Fibroblast of skin of right biceps (primary cell): ENCODE measurements around the gene PTPRN2.
"Not testable (repeated sequence)": the region's sequence is repeated elsewhere in the genome, so short reads cannot be mapped to it uniquely, and the experiment has no call there.

ENCODE experiments used
- DNase-seq: peaks from one replicate; pipeline ENCODE4 v3.0.0-alpha.2; 2013

The PTPRN2 gene

DNA sequence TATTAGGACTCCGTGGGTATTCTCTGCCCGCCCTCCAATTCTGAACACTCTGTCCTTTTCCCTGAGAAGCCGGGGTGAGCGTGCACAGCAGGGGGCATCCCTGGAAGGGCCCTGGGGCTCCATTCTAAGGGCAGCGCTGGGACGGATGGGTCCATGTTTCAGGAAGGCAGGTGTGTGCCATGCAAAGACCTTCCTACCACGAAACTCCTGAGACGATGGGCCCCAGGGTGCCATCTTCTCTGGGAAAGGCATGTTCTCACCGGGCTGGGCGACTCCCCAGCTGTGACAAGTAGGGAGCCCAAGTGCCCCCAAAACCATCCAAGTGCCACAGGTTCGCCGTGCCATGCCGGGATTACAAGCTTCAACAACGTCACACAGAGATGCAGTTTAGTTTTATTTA is 994.1 kb downstream of the PTPRN2 start:
- no peak for DNase-seq

DNA sequence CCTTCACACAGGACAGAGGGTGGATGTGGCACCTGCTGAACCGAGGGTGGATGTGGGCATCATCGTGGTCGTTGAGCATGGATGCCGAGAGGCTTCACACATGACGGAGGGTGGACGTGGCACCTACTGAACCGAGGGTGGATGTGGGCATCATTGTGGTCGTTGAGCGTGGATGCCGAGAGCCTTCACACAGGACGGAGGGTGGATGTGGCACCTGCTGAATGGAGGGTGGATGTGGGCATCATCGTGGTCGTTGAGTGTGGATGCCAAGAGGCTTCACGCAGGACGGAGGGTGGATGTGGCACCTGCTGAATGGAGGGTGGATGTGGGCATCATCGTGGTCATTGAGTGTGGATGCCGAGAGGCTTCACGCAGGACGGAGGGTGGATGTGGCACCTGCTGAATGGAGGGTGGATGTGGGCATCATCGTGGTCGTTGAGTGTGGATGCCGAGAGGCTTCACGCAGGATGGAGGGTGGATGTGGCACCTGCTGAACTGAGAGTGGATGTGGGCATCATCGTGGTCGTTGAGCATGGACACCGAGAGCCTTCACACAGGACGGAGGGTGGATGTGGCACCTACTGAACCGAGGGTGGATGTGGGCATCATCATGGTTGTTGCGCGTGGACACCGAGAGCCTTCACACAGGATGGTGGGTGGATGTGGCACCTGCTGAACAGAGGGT is 994.8 kb downstream of the PTPRN2 start:
- not testable (repeated sequence) for DNase-seq

DNA sequence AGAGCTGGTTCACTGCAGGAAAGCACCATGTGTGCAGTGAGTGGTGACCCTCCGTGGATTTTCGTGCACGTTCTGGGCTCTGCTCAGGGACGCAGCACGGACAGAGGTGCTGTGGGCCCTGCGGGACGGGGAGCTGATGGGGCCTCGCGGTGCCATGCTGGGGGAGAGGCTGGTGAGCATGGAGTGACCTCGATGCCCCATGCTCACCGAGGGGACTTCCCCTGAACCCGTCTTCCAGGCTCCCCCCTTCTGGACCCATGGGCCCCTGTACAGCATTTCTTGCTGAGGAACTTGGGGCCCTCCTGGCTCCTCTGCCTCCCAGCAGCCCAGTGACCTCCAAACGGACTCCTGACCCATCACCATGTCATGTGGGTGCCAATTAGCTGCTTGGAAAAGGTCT is 997.1 kb downstream of the PTPRN2 start:
- DNase-seq: no peak

DNA sequence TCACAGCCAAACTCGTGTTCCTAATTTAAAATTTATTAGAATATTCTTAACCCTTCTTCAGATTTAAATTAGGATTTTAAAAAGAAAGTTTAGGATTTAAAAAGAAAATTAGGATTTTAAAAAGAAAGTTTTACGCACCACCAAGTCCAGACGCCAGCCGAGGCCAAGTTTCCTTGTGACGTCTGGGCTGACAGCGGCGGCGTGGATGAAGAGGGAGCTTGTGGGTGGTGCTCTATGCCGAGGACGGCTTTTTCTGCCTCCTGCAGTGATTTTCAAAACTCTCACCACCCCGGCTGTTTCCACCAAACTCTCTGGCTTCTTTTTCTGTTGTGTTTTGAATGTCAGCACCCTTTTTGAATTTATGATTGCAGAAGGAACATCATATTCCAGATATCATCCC is 997.9 kb downstream of the PTPRN2 start:
- DNase-seq: no peak

DNA sequence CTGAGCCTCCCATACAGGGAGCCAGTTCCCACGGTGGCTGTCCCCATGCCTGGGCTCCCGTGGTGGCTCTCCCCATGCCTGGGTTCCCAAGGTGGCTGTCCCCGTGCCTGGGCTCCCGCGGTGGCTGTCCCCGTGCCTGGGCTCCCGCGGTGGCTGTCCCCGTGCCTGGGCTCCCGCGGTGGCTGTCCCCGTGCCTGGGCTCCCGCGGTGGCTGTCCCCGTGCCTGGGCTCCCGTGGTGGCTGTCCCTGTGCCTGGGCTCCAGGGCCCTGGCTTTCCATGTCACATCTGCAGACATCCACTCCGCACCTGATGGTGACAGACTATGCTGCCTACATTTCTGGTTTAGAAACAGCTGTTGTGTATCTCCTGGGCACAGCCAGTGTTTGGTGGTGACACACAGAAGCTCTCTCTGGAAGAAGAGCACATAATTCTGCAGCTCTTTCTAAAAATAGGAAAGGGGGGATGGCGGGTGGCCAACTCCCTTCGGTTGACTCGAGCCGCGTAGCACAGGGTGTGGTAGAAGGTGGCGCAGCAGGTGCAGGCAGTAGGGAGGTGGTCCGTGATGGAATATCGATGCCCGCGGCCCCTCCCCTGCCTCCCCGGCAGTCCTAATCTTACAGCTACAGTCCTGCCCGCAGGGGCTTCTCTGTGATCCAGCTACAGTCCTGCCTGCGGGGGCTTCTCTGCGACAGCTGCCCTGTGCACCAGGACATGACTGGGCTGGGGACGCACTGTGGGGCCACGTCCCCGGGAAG is 999.6 kb downstream of the PTPRN2 start:
- DNase-seq: no peak

DNA sequence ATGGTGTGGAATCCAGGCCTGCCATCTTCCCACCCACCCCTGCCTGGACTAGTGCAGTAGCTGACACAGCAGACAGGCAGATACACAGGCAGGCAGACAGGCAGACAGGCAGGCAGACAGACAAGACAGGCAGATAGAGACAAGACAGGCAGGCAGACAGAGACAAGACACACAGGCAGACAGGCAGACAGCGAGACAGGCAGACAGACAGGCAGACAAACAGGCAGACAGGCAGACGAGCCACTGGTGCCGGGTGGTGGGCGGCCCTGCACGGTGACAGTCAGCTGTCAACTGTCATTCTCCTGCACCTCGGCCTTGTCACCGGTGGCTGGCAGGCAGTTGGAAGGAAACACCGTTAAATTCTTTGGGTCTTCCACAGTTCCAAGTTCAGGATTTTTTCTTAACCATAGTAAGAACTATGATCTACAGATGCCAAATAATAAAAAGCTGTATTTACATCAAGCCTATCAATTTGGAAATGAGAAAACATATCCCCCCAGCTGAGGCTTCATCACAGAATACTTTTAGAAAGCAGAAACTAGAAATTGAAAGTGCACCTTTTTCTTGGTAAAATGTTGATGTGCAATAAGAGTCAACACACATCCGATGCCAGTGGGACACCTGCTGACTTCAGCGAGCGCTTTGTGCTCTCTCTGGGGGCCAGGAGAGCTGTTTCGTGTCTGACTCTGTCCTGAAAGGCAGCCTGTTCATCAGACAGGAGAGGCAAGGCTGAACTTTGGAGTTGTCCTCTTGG is 1000.4 kb downstream of the PTPRN2 start:
- no peak for DNase-seq

DNA sequence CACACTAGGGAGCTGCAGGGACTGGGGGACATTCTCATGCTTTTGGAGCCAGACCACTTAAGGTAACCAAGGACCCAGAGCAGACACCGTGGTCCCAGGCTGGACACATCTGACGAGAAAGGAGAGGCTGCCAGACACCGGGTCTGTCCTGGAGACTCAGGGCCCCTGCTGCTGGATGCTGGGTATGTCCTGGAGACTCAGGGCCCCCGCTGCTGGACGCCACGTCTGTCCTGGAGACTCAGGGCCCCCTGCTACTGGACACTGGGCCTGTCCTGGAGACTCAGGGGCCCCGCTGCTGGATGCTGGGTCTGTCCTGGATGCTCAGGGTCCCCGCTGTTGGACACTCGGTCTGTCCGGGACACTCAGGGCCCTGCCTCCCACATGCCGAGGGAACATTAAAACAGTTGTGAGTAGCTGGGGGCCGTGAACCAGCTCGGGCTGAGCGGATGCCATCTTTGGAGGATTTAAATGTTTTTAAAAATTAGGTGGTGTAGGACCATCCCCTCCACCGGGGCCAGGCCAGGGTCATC is 1001.1 kb downstream of the PTPRN2 start:
- no peak for DNase-seq

DNA sequence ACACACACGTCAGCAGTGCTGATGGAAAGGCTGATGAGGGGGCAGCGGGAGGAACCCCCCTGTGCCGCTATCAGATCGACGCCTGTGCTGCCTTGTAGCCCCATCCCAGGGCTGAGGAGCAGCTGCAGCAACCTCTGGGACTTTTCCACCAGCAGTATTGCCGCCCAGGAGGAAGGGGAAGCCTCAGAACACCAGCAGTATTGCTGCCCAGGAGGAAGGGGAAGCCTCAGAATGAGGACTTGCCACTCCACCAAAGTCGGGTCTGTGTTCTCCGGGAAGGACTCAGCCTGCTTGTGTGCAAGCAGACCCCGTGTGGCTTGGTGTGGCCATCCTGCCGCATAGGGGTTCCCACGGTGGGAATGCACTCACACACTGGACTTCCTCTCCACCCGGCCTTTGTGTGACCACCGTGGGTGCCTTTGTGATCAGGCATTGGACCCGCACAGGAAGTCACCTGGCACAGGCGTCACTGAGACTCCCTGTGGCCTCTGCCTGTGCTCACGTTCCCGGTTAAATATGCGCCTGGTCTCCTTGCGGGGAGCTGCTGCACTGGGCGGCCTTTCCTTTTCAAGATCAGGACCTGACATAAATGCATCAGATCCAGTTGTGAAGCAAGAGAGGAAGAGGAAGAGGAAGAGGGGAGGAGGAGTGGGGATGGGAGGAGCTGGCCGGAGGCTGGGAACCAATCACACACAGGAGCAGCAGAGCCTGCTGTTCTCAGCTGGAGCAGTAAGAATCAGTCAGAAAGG is 1002.3 kb downstream of the PTPRN2 start:
- DNase-seq: no peak

DNA sequence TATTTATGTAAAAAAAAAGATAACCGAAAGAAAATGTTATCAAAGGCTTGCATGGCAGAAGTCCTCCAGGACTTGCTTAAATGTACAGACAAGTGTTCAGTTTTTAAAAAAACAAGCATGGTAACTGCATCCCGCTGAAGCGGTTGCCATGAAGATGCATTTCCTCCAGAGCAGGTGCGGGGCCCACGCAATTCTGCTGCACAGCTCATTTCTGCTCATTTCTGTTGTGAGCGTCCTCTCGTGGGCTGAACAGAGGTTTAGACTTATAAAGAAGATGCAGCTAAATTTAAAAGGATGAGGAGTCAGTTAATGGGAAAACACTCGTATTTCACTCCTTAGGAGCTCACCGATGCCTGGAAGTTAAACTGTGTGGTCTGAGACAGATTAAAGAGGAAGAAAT is 1003.2 kb downstream of the PTPRN2 start:
- no peak for DNase-seq

DNA sequence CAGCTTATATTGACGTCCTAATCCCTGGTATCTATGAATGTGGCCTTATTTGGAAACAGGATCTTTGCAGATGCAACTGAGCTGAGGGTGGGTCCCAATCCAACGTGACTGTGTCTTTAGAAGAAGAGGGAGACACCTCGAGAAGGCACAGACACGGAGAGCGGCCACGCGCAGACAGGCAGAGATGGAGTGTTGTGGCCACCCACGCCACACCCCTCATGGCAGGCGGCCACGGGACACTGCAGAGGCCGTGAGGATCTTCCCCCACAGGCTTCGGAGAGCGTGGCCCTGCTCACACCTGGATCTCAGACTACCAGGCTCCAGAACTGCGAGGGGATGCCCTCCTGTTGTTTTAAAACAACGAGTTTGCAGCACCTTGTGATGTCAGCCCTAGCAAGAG is 1005.9 kb downstream of the PTPRN2 start:
- no peak for DNase-seq

DNA sequence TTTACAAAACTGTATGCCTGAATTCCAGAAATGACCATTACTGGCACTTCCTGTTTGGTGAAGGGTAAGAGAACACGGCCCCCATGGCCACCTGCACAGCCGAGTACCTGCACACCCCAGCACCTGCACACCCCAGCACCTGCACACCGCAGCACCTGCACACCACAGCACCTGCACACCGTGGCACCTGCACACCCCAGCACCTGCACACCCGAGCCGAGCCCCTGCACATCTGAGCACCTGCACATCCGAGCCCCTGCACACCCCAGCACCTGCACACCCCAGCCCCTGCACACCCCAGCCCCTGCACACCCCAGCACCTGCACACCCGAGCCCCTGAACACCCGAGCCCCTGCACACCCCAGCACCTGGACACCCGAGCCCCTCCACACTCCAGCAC is 1007.3 kb downstream of the PTPRN2 start:
- DNase-seq: no peak

DNA sequence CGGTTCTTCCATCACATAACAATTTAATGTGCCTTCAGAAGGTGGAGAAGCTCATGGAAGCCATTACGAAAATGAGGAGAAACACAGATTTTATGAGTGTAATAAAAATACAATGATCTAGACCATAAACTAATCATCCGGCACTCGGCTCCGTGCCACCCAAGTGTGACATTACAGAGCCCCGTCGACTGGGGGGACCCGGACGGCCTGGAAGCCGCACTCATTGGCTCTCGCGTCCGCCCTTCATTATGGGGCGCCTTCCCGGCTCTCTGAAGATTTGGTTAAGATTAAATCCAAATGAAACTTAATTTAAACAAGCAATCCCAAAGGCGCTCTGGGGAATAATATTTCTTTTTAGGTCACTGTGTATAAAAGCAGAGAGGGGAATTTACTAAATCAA is 1008.2 kb downstream of the PTPRN2 start:
- no peak for DNase-seq

DNA sequence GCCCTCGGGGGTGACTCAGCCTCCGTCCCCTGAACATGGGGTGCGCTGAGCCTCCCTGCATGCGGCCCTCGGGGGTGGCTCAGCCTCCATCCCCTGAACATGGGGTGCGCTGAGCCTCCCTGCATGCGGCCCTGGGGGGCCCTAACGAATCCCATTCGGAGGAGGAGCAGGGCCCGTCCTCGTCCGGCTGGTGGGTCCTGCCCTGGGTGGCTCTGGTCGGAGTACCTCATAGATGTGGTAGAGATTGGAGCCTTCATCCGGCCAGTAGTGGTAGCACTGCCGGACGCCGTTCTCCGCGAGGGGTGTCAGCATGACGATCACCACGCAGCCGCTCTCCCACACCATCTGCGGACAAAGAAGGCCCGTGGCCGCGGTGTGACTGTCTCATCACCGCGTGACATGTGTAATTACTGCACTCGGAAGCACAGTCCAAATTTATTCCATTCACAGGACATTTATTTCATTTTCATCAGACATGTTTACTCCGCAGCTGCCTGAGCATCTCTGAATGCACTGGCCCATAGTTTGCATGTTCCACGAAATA is 1009.8 kb downstream of the PTPRN2 start:
- no peak for DNase-seq

DNA sequence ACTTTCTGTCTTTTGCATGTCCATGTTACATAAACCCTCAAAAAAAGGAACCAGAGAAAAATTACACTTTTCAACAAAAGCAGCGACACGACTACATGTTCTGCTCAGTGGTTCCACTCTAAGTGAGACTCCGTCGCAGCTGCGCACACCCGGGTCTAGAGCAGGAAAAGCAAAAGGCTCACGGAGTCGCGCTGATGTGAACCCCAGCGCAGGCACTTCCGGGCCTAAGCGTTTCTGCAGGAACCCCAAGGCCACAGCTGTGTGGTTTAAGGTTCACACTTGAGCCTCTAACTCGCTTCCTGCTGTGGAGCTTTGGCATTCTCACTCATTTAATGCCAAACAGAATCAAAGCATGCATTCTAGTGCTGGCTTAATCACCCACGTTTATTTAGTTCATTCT is 1010.6 kb downstream of the PTPRN2 start:
- DNase-seq: no peak

DNA sequence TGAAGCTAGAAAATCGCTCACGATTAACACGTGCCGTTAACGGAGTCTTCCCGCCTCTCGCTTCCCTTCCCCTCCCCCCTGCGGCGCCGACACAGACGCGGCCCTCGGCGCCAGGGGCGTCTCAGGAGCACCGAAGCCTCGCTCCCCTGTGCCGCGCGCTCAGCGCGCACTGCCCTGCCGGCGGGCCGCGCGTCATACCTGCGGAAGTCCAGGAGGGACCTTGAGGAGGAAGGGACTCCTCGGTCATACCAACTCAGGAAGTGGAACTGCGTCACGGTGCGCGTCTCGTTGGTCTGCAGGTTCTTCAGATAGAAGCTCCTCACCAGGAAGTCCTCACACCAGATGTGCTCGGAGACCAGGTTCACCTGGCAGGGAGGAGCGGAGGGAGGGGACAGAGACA is 1011.2 kb downstream of the PTPRN2 start:
- DNase-seq: no peak

DNA sequence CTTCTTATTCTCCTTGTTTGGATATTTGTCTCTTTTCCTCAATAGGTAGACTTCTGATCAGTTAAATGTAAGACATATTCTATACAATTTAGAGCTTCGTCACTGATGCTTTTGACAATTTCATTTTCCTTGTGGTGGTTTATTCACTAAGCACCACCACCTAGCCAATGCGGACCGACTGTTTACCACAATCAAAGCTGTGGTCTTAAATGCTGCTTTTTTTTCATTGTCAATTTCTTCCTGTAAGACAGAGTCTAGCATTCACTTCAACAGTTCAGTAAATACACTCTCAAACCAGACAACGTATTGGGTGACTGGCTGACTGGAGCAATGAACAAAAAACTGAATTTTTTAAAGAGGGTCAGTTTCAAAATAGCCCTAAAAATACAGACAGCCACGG is 1011.8 kb downstream of the PTPRN2 start:
- no peak for DNase-seq

DNA sequence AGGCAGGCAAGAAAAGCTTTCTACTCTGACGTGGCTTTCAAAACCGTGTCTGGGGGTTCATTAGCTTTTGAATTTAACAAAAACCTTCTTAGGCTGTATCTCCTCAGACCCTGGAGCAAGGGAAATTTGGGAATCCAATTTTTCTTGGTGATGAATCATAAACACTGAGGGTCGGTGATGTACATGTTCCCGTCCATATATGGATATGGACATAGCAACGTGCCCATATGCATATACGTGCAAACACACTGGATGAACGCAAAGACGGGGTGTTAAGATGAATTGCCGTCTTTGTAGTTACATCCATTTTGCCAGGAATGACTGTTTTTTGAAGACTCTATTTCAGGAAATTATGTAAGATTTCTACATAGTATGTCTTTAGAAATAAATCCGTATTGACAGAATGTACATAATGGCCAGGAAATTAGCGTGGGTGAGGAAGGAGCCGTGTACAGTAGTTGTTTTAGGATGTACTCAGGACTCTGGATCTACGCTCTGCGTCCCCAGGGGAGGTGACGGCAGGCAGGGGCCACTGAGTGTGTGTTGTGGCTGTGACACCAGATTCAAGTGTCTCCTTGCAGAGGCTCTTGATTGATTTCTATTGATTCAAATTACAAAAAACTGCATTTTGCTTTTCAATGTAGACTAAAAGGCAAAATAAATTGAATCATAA is 1012.6 kb downstream of the PTPRN2 start:
- no peak for DNase-seq

DNA sequence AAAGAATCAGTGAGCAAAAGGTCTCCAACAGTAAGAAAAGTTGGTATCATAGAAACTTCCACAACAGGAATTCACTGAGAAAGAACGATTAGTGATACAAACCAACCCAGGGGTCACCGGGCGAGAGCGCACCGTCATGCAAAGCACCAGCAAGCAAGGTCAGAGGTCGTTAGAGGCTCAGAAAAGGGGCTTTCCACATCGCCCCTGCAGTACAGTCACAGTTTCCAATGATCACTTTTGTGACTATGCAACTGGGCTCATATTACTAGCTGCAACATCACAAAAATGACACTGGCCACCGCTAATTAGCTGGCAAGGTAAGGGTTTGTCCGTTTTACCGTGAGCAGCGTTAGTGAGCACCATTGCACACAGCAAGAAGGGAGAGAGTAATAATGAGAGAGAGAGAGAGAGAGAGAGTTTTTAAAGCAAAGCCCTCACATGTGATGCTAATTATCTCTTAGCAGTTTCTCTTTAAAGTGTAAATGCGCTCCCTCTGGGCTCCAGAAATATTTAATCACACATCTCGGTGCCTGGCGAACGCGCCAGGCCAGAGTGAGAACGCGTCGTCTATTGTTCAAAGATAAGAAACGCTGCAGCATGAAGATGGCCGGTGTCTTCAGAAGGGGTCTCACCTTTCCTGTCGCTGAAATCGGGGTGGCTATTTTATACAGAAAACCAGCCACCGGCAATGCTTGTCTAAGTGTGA is 1013.4 kb downstream of the PTPRN2 start:
- no peak for DNase-seq

DNA sequence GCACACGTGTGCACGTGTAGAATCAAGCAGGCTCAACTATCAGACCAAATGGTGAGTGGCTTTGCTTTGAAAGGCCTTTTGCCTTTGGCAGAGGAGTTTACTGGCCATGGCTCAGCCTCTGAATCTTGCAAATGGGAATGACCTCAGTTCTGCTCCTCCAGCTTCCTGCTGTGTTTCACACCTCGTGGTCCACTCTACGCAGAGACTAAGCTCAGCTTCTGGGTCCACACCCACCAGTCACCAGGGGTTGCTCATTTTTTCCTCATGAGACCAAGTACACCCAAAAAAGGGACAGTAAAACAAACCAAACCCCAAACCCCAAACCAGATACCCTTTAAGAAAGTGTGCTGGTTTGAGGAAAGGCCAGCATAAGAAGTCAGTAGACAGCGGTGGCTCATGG is 1014.4 kb downstream of the PTPRN2 start:
- no peak for DNase-seq

DNA sequence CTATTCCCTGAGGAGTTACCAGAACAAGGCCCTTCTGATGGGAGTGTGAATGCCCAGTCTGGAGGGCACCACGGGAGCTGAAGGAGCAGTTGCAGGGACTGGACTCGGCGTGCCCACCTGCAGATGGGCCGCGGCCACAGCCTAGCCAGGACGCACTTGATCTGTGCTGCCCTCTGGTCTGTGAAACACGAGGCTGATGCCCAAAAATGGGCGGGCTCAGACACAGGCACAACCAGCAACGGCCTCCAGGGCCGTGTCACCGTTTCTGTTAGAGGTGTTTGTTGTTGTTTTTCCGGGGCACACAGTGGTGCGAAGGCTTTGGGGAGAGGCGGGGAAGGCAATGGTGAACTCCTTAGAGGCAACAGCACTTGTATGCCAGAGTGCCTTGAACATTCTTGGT is 1015.0 kb downstream of the PTPRN2 start:
- no peak for DNase-seq

DNA sequence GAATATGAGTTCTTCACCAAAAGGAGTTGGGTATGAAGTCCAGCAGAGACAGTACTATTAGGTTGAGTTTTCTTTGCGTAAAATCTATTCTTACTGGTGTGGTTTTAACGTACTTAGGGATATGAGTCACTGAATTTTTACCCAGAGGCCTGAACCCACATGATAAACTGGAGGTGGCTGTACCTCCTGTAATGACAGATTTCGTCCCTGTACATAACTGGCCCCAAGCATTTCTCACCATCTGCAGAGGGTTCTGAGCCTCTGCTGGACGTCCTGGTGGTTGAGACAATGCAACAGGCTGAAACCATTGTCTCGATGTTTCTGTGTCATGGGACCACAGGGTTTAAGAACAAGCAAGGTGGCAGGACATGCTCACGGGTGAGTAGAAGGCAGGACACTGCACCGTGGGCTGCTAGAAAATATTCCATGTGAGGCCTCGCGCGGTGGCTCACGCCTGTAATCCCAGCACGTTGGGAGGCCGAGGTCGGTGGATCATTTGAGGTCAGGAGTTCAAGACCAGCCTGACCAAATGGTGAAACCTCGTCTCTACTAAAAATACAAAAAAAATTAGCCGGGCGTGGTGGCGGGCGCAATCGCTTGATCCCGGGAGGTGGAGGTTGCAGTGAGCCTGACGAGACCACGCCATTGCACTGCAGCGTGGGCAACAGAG is 1017.0 kb downstream of the PTPRN2 start:
- no peak for DNase-seq
